Stomach (tissue), 9 donors: Measurements from ENCODE around the gene ACOT9. TPM values are rescaled to one million over a fixed set of nuclear protein-coding genes. Genes with fewer than 3 reads are reported as not detected.

Source experiments
- DNase-seq, 2 donors: peaks; one replicate each; pipeline versions ENCODE4 v3.0.0 to v3.0.0-alpha.2; 2013 to 2019
- H3K27ac ChIP-seq, 5 donors: fragments of 200-600 bp in 4 of 5; sonication (generic) in 4 of 5; one replicate each; pipeline ENCODE4 v1.5.1; 2013 to 2019; ENCODE audit warnings: mild to moderate bottlenecking in 1 of 5, moderate library complexity in 1 of 5
- H3K27me3 ChIP-seq, 3 donors: fragments of 200-600 bp; sonication (generic); one replicate each; pipeline ENCODE4 v1.5.1; 2017 to 2019; ENCODE audit warnings: mixed run types in 1 of 3
- H3K36me3 ChIP-seq, 4 donors: fragments of 200-600 bp; sonication (generic); 1 replicate in 3 of 4; 2 replicates in 1 of 4; pipeline ENCODE4 v1.5.1; 2016 to 2019
- H3K4me1 ChIP-seq, 4 donors: fragments of 200-600 bp; sonication (generic); one replicate each; pipeline ENCODE4 v1.5.1; 2016 to 2019
- H3K4me3 ChIP-seq, 4 donors: fragments of 200-600 bp; sonication (generic) in 3 of 4; one replicate each; pipeline ENCODE4 v1.5.1; 2016 to 2019; ENCODE audit warnings: mild to moderate bottlenecking in 1 of 4
- H3K9me3 ChIP-seq, 4 donors: fragments of 200-600 bp; sonication (generic); one replicate each; pipeline ENCODE4 v1.5.1; 2016 to 2019
- CTCF ChIP-seq, 7 experiments: fragments of 450-650 bp in 4 of 7; fragments of 200-600 bp in 3 of 7; sonication (generic) in 3 of 7; IDR thresholded peaks; one replicate each; pipeline ENCODE4 v1.5.1; 2016 to 2019; ENCODE audit warnings: antibody characterized with exemption in 7 of 7, control low read depth in 2 of 7, mild to moderate bottlenecking in 1 of 7
- EP300 ChIP-seq: sonication (generic); formaldehyde crosslinking; IDR thresholded peaks from one replicate; pipeline ENCODE4 v1.6.1; 2017; ENCODE audit warnings: antibody characterized with exemption
- POLR2A ChIP-seq, 4 donors: fragments of 450-650 bp; IDR thresholded peaks; one replicate each; pipeline ENCODE4 v1.6.1; 2016; ENCODE audit warnings: antibody characterized with exemption in 4 of 4, control low read depth in 2 of 4, mild to moderate bottlenecking in 1 of 4, moderate library complexity in 1 of 4
- POLR2AphosphoS5 ChIP-seq, 3 donors: sonication (generic); formaldehyde crosslinking; IDR thresholded peaks; one replicate each; pipeline ENCODE4 v1.6.1; 2016; ENCODE audit warnings: antibody characterized with exemption in 3 of 3
- WGBS, 5 donors: extraction: QIAGEN DNeasy Blood & Tissue Kit in 3 of 5; methylation state at CpG; one replicate each; pipeline versions ENCODE4 v1.1.5 to v1.1.7; 2013 to 2018; 5-methylcytosine and 5-hydroxymethylcytosine counted together
- intact Hi-C: fragments of 100-400 bp; cut with DNase I; formaldehyde crosslinking; loops from one replicate; pipeline ENCODE4 v1.15.1; 2023; ENCODE audit warnings: low total_unique reads
- polyA plus RNA-seq, 3 donors: library from polyadenylated mRNA; stranded (reverse); fragments of 200-250 nt; gene quantifications; one replicate each; pipeline ENCODE4 v1.2.3, GENCODE V29; 2013
- total RNA-seq, 5 donors: library from RNA; depleted of rRNA; stranded (reverse); fragments of >200 nt; gene quantifications; one replicate each; pipeline versions ENCODE4 v1.1.0 to v1.2.3, GENCODE V29; 2014 to 2016
- donor health status: healthy with polysubstance abuse.
- donor health status: Bipolar disorder and iron deficiency.
- donor health status: healthy.

Gene ACOT9
- total and polyA plus RNA-seq, 8 donors = 5.4 to 62.6 (median 23.2) TPM

GRCh38 chrX:23770142-23770541 lies 27.1 kb upstream of the ACOT9 start:
- no peak for DNase-seq
- Histone ChIP-seq H3K4me1 (peaks cover 0 to 5% (median 0%) of the 10 kb centered on the region in 4 donors), H3K9me3 (peaks cover 0 to 5% (median 0%) of the 10 kb centered on the region in 4 donors), H3K27me3 (no peaks in the 10 kb centered on the region), H3K4me3 (no peak overlapping the region), H3K27ac (no peak overlapping the region), H3K36me3 (no peaks in the 10 kb centered on the region)
- TF ChIP-seq CTCF (IDR thresholded peaks at IDR 0.05) (no peak), POLR2A (IDR thresholded peaks at IDR 0.05) (no peak), POLR2AphosphoS5 (IDR thresholded peaks at IDR 0.05) (no peak), EP300 (no peak)
- intact Hi-C loops = loop anchor here (10.0 kb wide), 1 partner anchor 125 kb away; no protein-coding TSS in a partner anchor
- WGBS, 5 donors = 71 to 95% (median 78%) methylated on average over 2 of the region's 2 CpGs

- Histone ChIP-seq H3K27ac (peak overlapping the region in 1 of 5 donors; percentile 68), H3K36me3 (no peaks in the 10 kb centered on the region), H3K4me3 (peak overlapping the region in 1 of 4 donors; percentile 44), H3K4me1 (no peaks in the 10 kb centered on the region), H3K27me3 (no peaks in the 10 kb centered on the region), H3K9me3 (peaks cover 0 to 5% (median 2%) of the 10 kb centered on the region in 4 donors)
- DNase-seq = no peak
- WGBS, 5 donors = 0 to 77% (median 64%) methylated on average over 2 to 28 of the region's 28 CpGs
- intact Hi-C loops = no loop called here
- TF ChIP-seq EP300 (no peak), POLR2A (IDR thresholded peaks at IDR 0.05) (no peak), POLR2AphosphoS5 (IDR thresholded peaks at IDR 0.05) (no peak), CTCF (IDR thresholded peaks at IDR 0.05) (no peak)
Measured at GRCh38 chrX:23766650-23767551, 23.8 kb upstream of the ACOT9 start.

GRCh38 chrX:23765868-23766267 lies 22.8 kb upstream of the ACOT9 start:
- H3K27ac ChIP-seq = no peak overlapping the region
- DNase-seq = no peak
- H3K27me3 ChIP-seq = no peaks in the 10 kb centered on the region
- WGBS, 5 donors = 81 to 90% (median 86%) methylated on average over 10 to 16 of the region's 16 CpGs
- TF ChIP-seq CTCF (IDR thresholded peaks at IDR 0.05) (no peak), EP300 (no peak), POLR2A (IDR thresholded peaks at IDR 0.05) (no peak), POLR2AphosphoS5 (IDR thresholded peaks at IDR 0.05) (no peak)
- intact Hi-C loops = no loop called here
- H3K9me3 ChIP-seq = peaks cover 0 to 5% (median 2%) of the 10 kb centered on the region in 4 donors
- H3K36me3 ChIP-seq = no peaks in the 10 kb centered on the region
- H3K4me3 ChIP-seq = no peak overlapping the region
- no peaks in the 10 kb centered on the region for H3K4me1 ChIP-seq

- DNase-seq = no peak
- Histone ChIP-seq H3K27me3 (no peaks in the 10 kb centered on the region), H3K27ac (no peak overlapping the region), H3K36me3 (no peaks in the 10 kb centered on the region), H3K4me3 (no peak overlapping the region), H3K9me3 (peaks cover 0 to 5% (median 2%) of the 10 kb centered on the region in 4 donors), H3K4me1 (no peaks in the 10 kb centered on the region)
- TF ChIP-seq EP300 = no peak
- TF ChIP-seq POLR2AphosphoS5 (IDR thresholded peaks at IDR 0.05) = no peak
- TF ChIP-seq CTCF (IDR thresholded peaks at IDR 0.05) = no peak
- no peak for TF ChIP-seq POLR2A (IDR thresholded peaks at IDR 0.05)
- intact Hi-C loops = no loop called here
- WGBS, 5 donors = 74 to 93% (median 80%) methylated on average over 5 of the region's 5 CpGs
Measured at GRCh38 chrX:23765449-23765848, 22.4 kb upstream of the ACOT9 start.
